Neural cell (in vitro differentiated cells): ENCODE data around the gene OR6J1. TPM values are rescaled to one million over a fixed set of nuclear protein-coding genes. Genes with fewer than 3 reads are reported as not detected.

Experiments
- H2AFZ ChIP-seq: fragments of 200-600, 300-800 bp; sonication (generic), shearing (Covaris generic); 2 replicates; pipeline ENCODE4 v1.6.0; 2014; ENCODE audit warnings: low read depth, mild to moderate bottlenecking, antibody characterized with exemption, low read length, moderate library complexity
- H3F3A ChIP-seq: fragments of 200-600 bp; shearing (Covaris generic); 2 replicates; pipeline ENCODE4 v1.6.1; 2016; ENCODE audit warnings: mild to moderate bottlenecking, moderate library complexity, mixed read lengths, antibody characterized with exemption, low read length; ENCODE audit not compliant: insufficient read depth, poor library complexity, severe bottlenecking
- H3K27ac ChIP-seq: fragments of 200-600, 300-800 bp; sonication (generic), shearing (Covaris generic); 2 replicates; pipeline ENCODE4 v1.5.1; 2014; ENCODE audit warnings: mild to moderate bottlenecking, low read length, moderate library complexity
- H3K27me3 ChIP-seq: fragments of 300-800, 200-600 bp; sonication (generic), shearing (Covaris generic); 2 replicates; pipeline ENCODE4 v1.6.0; 2014; ENCODE audit warnings: mild to moderate bottlenecking, low read depth, low read length, moderate library complexity; ENCODE audit not compliant: insufficient read depth
- H3K36me3 ChIP-seq: fragments of 300-800, 200-600 bp; sonication (generic), shearing (Covaris generic); 2 replicates; pipeline ENCODE4 v1.5.1; 2014; ENCODE audit warnings: mild to moderate bottlenecking, antibody characterized with exemption, low read length, moderate library complexity; ENCODE audit not compliant: insufficient read depth
- H3K4me2 ChIP-seq: fragments of 300-800, 200-600 bp; sonication (generic), shearing (Covaris generic); 2 replicates; pipeline ENCODE4 v1.6.0; 2014; ENCODE audit warnings: mild to moderate bottlenecking, low read length
- H3K4me3 ChIP-seq: fragments of 300-800, 200-600 bp; sonication (generic), shearing (Covaris generic); 2 replicates; pipeline ENCODE4 v1.5.1; 2014; ENCODE audit warnings: mild to moderate bottlenecking, low read length, moderate library complexity
- H3K79me2 ChIP-seq: fragments of 200-600 bp; shearing (Covaris generic); replicated peaks from 2 replicates; pipeline ENCODE4 v1.6.0; 2014; ENCODE audit warnings: mild to moderate bottlenecking, low read length, moderate library complexity; ENCODE audit not compliant: insufficient read depth
- H3K9ac ChIP-seq: fragments of 300-800, 200-600 bp; sonication (generic), shearing (Covaris generic); 2 replicates; pipeline ENCODE4 v1.6.1; 2016; ENCODE audit warnings: mild to moderate bottlenecking, low read length, mixed read lengths
- H3K9me2 ChIP-seq: fragments of 200-600 bp; shearing (Covaris generic); 2 replicates; pipeline ENCODE4 v1.6.1; 2016; ENCODE audit warnings: mild to moderate bottlenecking, low read length, mixed read lengths; ENCODE audit not compliant: insufficient read depth
- H3K9me3 ChIP-seq: fragments of 200-600, 300-800 bp; sonication (generic), shearing (Covaris generic); 2 replicates; pipeline ENCODE4 v1.6.1; 2016; ENCODE audit warnings: mild to moderate bottlenecking, mixed run types, low read length, moderate library complexity, mixed read lengths
- H4K20me1 ChIP-seq: fragments of 200-600 bp; shearing (Covaris generic); 2 replicates; pipeline ENCODE4 v1.6.1; 2016; ENCODE audit warnings: mild to moderate bottlenecking, mixed run types; ENCODE audit not compliant: insufficient read depth
- CTCF ChIP-seq: fragments of 450-650 bp; IDR thresholded peaks from 2 replicates; pipeline ENCODE4 v1.5.1; 2014; ENCODE audit warnings: antibody characterized with exemption, mild to moderate bottlenecking, moderate library complexity; ENCODE audit not compliant: poor library complexity, severe bottlenecking
- EP300 ChIP-seq: fragments of 450-650 bp; conservative IDR thresholded peaks from 2 replicates; pipeline ENCODE4 v1.6.1; 2014; ENCODE audit warnings: antibody characterized with exemption, mild to moderate bottlenecking, moderate library complexity; ENCODE audit not compliant: poor library complexity, severe bottlenecking
- EZH2 ChIP-seq: fragments of 200-600, 300-800 bp; shearing (Covaris generic), sonication (generic); IDR thresholded peaks from 2 replicates; pipeline ENCODE4 v1.6.1; 2014; ENCODE audit warnings: antibody characterized with exemption, low read length, borderline replicate concordance, mild to moderate bottlenecking; ENCODE audit not compliant: insufficient read depth, poor library complexity, severe bottlenecking
- MXI1 ChIP-seq: fragments of 450-650 bp; conservative IDR thresholded peaks from 2 replicates; pipeline ENCODE4 v1.6.1; 2014; ENCODE audit warnings: antibody characterized with exemption, mild to moderate bottlenecking; ENCODE audit not compliant: poor library complexity, severe bottlenecking
- POLR2AphosphoS5 ChIP-seq: IDR thresholded peaks from 2 replicates; pipeline ENCODE4 v1.6.1; 2012
- RAD21 ChIP-seq: fragments of 450-650 bp; conservative IDR thresholded peaks from 2 replicates; pipeline ENCODE4 v1.6.1; 2014; ENCODE audit warnings: antibody characterized with exemption, mild to moderate bottlenecking, moderate library complexity
- REST ChIP-seq: IDR thresholded peaks from 2 replicates; pipeline ENCODE4 v1.6.1; 2012; ENCODE audit warnings: borderline replicate concordance
- SMC3 ChIP-seq: fragments of 450-650 bp; conservative IDR thresholded peaks from 2 replicates; pipeline ENCODE4 v1.6.1; 2014; ENCODE audit warnings: antibody characterized with exemption, mild to moderate bottlenecking, moderate library complexity; ENCODE audit not compliant: poor library complexity
- TAF1 ChIP-seq: IDR thresholded peaks from 2 replicates; pipeline ENCODE4 v1.6.1; 2012; ENCODE audit warnings: low read depth
- polyA plus RNA-seq: library from polyadenylated mRNA; depleted of rRNA; stranded (reverse); fragments of >200 nt; gene quantifications from 2 replicates; pipeline ENCODE4 v1.2.3, GENCODE V29; 2014

Gene OR6J1
- polyA plus RNA-seq, 1 donor from 2014 or later = not detected

GRCh38 chr14:22613106-22613695 lies 31.0 kb downstream of the OR6J1 start:
- Histone ChIP-seq H4K20me1 (no peaks in the 10 kb centered on the region), H3K27ac (no peak overlapping the region), H3K9me2 (no peaks in the 10 kb centered on the region), H3K4me2 (no peak overlapping the region), H3K79me2 (no peaks in the 10 kb centered on the region), H3K36me3 (no peaks in the 10 kb centered on the region), H3F3A (no peaks in the 10 kb centered on the region), H2AFZ (no peak overlapping the region), H3K4me3 (no peak overlapping the region), H3K9ac (no peak overlapping the region), H3K9me3 (no peaks in the 10 kb centered on the region), H3K27me3 (no peaks in the 10 kb centered on the region)
- TF ChIP-seq SMC3 (no peak), TAF1 (no peak), RAD21 (no peak), CTCF (no peak), EZH2 (no peak), POLR2AphosphoS5 (no peak), EP300 (no peak), MXI1 (no peak), REST (no peak)

GRCh38 chr14:22610931-22611330 lies 33.2 kb downstream of the OR6J1 start:
- Histone ChIP-seq H3K27ac (no peak overlapping the region), H3K9ac (no peak overlapping the region), H3K9me3 (no peaks in the 10 kb centered on the region), H4K20me1 (no peaks in the 10 kb centered on the region), H3K27me3 (no peaks in the 10 kb centered on the region), H3K4me2 (no peak overlapping the region), H3F3A (no peaks in the 10 kb centered on the region), H2AFZ (no peak overlapping the region), H3K36me3 (no peaks in the 10 kb centered on the region), H3K79me2 (no peaks in the 10 kb centered on the region), H3K9me2 (no peaks in the 10 kb centered on the region), H3K4me3 (no peak overlapping the region)
- TF ChIP-seq SMC3 = no peak
